ENCODE results near the gene IQGAP3. TPM values are rescaled to one million over a fixed set of nuclear protein-coding genes. Genes with fewer than 3 reads are reported as not detected.

The IQGAP3 gene
- total and polyA plus RNA-seq, 2 of the 4 experiments (the other 2 are of a cell fraction), result 12.5 to 13.6 TPM

DNA sequence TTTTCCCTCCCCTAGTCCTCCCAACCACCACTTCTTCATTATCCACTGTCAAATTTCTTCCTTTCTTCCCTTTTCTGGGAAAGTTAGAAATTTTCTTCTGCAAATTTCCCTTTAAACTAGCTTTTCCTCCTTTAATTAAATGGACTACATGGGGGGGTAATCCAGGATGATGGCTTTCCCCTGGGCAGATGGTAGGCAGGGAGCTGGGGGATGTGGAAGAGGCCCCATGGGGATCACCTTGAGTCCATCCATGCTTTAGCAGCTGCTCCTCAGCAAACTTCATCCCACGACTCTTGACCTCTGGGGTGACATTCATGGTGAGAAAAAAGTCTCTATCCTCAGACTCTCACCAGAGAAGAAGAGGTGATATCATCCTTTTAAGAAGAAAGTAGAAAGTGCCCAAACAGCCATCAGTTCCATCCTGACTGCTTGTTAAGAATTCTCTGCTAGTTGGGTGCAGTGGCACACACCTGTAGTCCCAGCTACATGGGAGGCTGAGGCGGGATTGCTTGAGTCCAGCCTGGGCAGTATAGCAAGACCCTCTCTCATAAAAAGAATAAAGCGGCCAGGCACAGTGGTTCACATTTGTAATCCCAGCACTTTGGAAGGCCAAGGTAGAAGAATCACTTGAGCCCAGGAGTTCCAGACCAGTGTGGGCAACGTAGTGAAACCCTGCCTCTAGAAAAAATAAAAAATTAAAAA, 26.5 kb upstream of the IQGAP3 start:
- Histone ChIP-seq H4K8ac (ENCODE audit: low read depth in 2 of 2, low read length in 2 of 2) (no peak overlapping the region), H3K9ac (ENCODE audit: low read depth, low read length) (no peak overlapping the region), H2AK5ac (ENCODE audit: low read depth, low read length) (no peak overlapping the region), H3K9me3 (ENCODE audit: control insufficient read depth, insufficient read depth, low read length) (no peaks in the 10 kb centered on the region), H2AFZ (replicated peaks; ENCODE audit: low read length, poor library complexity) (no peak overlapping the region), H3K27me3 (ENCODE audit: control insufficient read depth, insufficient read depth, low read length) (no peaks in the 10 kb centered on the region), H3K4me3 (ENCODE audit: insufficient read depth, low read depth, low read length) (no peak overlapping the region), H3K18ac (ENCODE audit: low read depth, low read length) (no peak overlapping the region), H3K27ac (ENCODE audit: insufficient read depth, low read length) (no peak overlapping the region), H3K14ac (replicated peaks; ENCODE audit: low read depth, low read length) (no peak overlapping the region), H3K36me3 (ENCODE audit: control insufficient read depth, insufficient read depth, low read length) (peaks cover 33% of the 10 kb centered on the region), H2BK15ac (ENCODE audit: low read depth, low read length) (no peak overlapping the region), H2BK20ac (ENCODE audit: low read depth, low read length) (no peak overlapping the region), H3K4me1 (ENCODE audit: control insufficient read depth, insufficient read depth, low read length) (0 out of 2 replicates have a peak, but pooled peaks cover 4% of the 10 kb centered on the region), H3K56ac (ENCODE audit: extremely low read depth, insufficient read depth, low read length) (no peak overlapping the region), H4K20me1 (ENCODE audit: insufficient read depth, low read length) (no peaks in the 10 kb centered on the region), H4K91ac (ENCODE audit: insufficient read depth, low read depth, low read length) (no peak overlapping the region), H4K5ac (ENCODE audit: low read depth, low read length) (no peak overlapping the region), H2BK5ac (ENCODE audit: low read depth, low read length, poor library complexity, severe bottlenecking) (no peak overlapping the region), H3K4ac (ENCODE audit: low read depth, low read length) (no peak overlapping the region), H2BK120ac (ENCODE audit: low read depth, low read length) (no peak overlapping the region), H3K4me2 (ENCODE audit: low read depth, low read length) (no peak overlapping the region), H2AK9ac (replicated peaks; ENCODE audit: low read depth, low read length, poor library complexity) (no peak overlapping the region), H3K9me1 (ENCODE audit: insufficient read depth, low read length) (peaks cover 14% of the 10 kb centered on the region), H3K79me1 (ENCODE audit: low read depth in 1 of 2, low read length in 2 of 2) (peaks cover 16 to 57% of the 10 kb centered on the region in 2 experiments), H3K23ac (ENCODE audit: low read depth, low read length) (no peak overlapping the region)
- intact Hi-C loops (cut with micrococcal nuclease) (no loop called here), in situ Hi-C loops (cut with MboI; ENCODE audit: low sequenced_read_pairs) (no loop called here), dilution Hi-C loops (cut with HindIII; ENCODE audit: low sequenced_read_pairs, unreplicated experiment) (no loop called here)
- ChIA-PET POLR2A (ENCODE audit: unreplicated experiment) (no interaction called here), CTCF (no interaction called here)
- BruUV-seq (replicated peaks), result no TSS peak
- no CpG with 5 or more reads among the region's 4 CpGs for WGBS, 2 experiments (ENCODE audit: extremely low coverage in 2 of 2, insufficient read length in 1 of 2)
- DNase-seq (no peak), ATAC-seq (ENCODE audit: low read depth) (no peak)
- TF ChIP-seq MXI1 (IDR thresholded peaks at IDR 0.05; ENCODE audit: borderline replicate concordance, low read depth, low read length), result no peak
- TF ChIP-seq CTCF (conservative IDR thresholded peaks at IDR 0.05; ENCODE audit: low read depth, low read length), result no peak
- no peak for TF ChIP-seq RCOR1 (IDR thresholded peaks at IDR 0.05; ENCODE audit: insufficient replicate concordance, low read length)
- TF ChIP-seq CEBPB (IDR thresholded peaks at IDR 0.05; ENCODE audit: low read depth, low read length), result no peak
- TF ChIP-seq ELK1 (IDR thresholded peaks at IDR 0.05; ENCODE audit: borderline replicate concordance, low read depth, low read length), result no peak
- TF ChIP-seq SMC3 (IDR thresholded peaks at IDR 0.05; ENCODE audit: low read depth, low read length), result no peak
- TF ChIP-seq NFE2L2 (IDR thresholded peaks at IDR 0.05; ENCODE audit: low read depth, low read length), result no peak
- TF ChIP-seq MAFK (IDR thresholded peaks at IDR 0.05; ENCODE audit: low read depth, low read length), result no peak
- no peak for TF ChIP-seq RAD21 (IDR thresholded peaks at IDR 0.05; ENCODE audit: low read length)
- no peak for TF ChIP-seq CHD1 (IDR thresholded peaks at IDR 0.05; ENCODE audit: low read depth, low read length)
- TF ChIP-seq RFX5 (IDR thresholded peaks at IDR 0.05; ENCODE audit: low read depth, low read length), result no peak
- TF ChIP-seq MAZ (IDR thresholded peaks at IDR 0.05; ENCODE audit: borderline replicate concordance, low read depth, low read length), result no peak
- TF ChIP-seq, protein P1, sequence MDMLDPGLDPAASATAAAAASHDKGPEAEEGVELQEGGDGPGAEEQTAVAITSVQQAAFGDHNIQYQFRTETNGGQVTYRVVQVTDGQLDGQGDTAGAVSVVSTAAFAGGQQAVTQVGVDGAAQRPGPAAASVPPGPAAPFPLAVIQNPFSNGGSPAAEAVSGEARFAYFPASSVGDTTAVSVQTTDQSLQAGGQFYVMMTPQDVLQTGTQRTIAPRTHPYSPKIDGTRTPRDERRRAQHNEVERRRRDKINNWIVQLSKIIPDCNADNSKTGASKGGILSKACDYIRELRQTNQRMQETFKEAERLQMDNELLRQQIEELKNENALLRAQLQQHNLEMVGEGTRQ (IDR thresholded peaks at IDR 0.05; ENCODE audit: low read depth, low read length), result no peak
- TF ChIP-seq POLR2A (IDR thresholded peaks at IDR 0.05; ENCODE audit: low read depth, low read length), result no peak
- TF ChIP-seq BHLHE40 (IDR thresholded peaks at IDR 0.05; ENCODE audit: low read depth, low read length), result no peak
- no peak for TF ChIP-seq FOS (IDR thresholded peaks at IDR 0.05; ENCODE audit: low read depth, low read length)
